Caki2 (cell line): ENCODE results near the gene STARD5. TPM values are rescaled to one million over a fixed set of nuclear protein-coding genes. Genes with fewer than 3 reads are reported as not detected.
A peak's percentile ranks its signal among the peaks of the same experiment; 100 is the strongest.
"Not testable (repeated sequence)": the region's sequence is repeated elsewhere in the genome, so short reads cannot be mapped to it uniquely, and the experiment has no call there.

Experiments used
- DNase-seq: peaks from one replicate; pipeline ENCODE4 v3.0.0-alpha.2; 2015; ENCODE audit warnings: low read depth
- in situ Hi-C: cut with HindIII; loops from 2 replicates; pipeline ENCODE4 v1.10.0; 2016; ENCODE audit warnings: low sequenced_read_pairs, low pct_unique_long_range_greater_than_20kb, mixed read lengths
- total RNA-seq: library from RNA; depleted of rRNA; stranded (reverse); fragments of >200 nt; shearing (Covaris generic); gene quantifications from 2 replicates; pipeline ENCODE4 v1.2.3, GENCODE V29; 2014; ENCODE audit warnings: low replicate concordance; rRNA removed

Gene STARD5, protein sequence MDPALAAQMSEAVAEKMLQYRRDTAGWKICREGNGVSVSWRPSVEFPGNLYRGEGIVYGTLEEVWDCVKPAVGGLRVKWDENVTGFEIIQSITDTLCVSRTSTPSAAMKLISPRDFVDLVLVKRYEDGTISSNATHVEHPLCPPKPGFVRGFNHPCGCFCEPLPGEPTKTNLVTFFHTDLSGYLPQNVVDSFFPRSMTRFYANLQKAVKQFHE
- 0.35 and 2.0 TPM in 2 replicates for total RNA-seq

DNA sequence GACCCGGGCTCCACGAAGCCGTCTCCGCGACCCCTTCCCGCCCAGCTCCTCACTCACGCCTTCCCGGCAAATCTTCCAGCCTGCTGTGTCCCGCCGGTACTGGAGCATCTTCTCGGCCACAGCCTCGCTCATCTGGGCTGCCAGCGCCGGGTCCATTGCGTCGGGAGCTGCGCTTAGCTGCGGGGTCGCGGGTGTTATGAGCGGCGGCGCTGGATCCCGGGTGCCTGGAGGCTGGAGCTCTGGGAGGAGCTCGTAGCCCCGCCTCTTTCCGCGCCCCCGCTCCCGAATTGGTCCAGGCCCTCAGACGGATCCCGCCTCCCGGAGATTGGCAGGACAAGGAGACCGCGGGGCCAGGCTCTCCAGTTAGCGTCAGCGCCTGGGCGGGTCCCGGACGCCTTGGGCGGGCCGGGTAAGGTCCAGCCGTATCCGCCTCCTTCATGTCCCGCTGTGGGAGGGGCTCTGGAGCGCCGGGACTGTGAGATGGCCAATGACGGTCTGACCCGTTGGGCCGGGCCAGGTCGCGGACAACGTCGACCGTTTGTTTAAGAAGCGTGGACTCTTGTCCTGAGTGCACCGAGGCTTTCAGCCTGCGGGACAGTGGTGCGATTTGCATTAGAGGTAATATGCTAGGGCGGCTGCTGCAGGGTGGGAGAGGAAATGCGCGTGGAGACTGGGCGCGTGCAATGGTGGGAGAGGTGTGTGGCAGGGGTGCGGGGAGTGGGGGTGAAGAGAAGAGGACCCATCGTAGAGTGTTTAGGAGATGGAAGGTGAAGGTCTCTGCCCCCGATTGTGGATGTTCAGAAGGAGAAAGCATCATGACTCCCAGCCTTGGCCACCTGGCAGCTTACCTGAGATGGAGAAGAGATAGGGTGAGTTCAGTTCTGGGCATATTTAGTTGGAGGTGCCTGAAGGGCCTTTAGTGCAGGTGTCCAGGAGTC is at the start of gene STARD5:
Gene STARD5, minus strand, starts transcription at position 198 of the 938 bp plus-strand sequence. Its CDS starts 42 bp downstream, at position 156.
- in situ Hi-C loops: no loop called here
- DNase-seq: peak; percentile 92

DNA sequence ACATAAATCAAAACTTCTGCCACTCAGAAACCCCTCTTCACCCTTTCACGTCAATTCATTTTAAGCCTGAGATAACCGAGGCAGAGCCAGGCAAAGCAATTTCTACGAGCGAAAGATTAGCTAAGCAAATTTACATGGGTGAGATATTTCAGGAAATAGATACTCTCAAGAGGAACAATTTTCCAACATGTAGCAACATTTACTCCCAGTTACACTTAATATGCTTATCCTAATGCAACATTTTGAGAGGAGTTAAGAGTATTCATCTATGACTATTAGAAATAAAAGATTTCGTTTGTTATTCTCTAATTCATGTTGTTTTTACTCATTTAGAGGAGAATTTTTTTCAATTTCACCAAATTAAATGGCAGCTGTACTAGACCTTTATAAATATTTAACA is 49.2 kb upstream of the STARD5 start:
- in situ Hi-C loops: no loop called here

DNA sequence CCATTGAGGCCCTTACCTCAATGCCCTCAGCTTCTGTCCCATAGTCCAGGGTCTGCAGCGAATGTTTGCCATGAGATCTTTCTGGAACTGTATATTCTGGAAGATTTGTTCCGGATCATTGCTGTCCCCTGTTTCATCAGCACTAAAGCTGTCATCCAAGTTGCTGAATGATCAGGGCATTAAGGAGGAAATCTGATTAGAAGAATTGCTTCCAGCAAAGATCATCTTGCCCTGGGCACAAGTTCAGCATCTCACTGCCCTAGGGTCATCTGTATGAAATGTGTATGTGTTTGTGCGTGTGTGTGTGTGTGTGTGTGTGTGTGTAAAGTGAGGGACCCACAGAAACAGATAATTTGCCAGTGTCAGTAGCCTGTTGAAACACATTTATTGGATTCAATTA is 48.6 kb upstream of the STARD5 start:
- no peak for DNase-seq
- in situ Hi-C loops: no loop called here

More for the DNA sequence above, 49.2 kb upstream of the STARD5 start:
- no peak for DNase-seq

DNA sequence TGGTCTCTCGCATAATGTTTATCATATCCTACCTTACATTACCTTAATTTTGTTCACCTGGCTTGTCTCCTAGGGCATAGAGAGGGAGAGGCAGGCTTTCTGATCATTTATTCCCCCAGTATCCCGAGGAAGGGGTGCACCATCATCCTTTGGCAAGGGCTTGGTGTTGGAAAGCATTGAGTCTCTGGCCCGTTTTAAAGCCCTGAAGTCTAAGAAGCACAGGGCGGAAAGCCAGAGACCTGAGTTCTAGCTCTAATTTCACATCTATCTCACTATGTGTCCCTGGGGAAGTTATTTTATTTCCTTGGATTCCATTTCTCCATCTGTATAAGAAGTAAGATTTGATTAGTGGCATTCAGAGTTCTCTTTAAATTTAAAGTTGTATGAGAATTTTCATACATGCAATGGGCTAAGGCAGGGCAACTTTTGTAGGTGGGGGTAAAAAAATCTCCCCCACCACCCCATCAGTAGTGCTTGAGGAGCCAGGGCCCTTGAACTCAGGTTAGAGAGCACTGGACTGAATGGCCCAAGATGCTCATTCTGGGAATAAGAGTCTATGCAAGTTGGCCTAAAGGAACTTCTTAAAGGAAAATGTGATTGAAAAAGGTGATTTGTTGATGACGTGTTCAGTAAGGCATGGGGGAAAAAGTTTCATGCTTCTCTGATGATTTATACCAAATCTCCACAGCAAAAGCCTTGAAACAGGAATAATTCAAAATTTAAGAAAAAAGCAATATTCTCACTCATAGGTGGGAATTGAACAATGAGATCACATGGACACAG is 40.0 kb upstream of the STARD5 start:
- no peak for DNase-seq
- in situ Hi-C loops: no loop called here

DNA sequence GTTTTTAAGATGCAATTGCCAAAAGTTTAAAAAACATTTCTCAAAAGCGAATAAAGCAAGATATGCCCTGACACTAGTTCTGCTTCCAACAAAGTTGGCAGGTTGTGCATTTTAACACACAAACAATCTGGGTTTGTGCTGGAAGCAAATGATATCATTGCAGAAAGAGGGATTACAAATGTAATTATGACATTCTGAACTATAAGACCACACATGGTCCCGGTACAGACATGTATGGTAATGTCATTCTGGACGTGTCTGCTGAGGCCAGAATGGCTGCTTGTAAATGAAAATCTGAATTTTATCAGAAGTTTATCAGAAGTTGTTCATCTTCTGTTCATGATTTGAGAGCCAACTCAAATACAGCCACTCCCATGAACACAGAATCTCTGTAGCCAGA is 39.3 kb upstream of the STARD5 start:
- in situ Hi-C loops: no loop called here
- no peak for DNase-seq

DNA sequence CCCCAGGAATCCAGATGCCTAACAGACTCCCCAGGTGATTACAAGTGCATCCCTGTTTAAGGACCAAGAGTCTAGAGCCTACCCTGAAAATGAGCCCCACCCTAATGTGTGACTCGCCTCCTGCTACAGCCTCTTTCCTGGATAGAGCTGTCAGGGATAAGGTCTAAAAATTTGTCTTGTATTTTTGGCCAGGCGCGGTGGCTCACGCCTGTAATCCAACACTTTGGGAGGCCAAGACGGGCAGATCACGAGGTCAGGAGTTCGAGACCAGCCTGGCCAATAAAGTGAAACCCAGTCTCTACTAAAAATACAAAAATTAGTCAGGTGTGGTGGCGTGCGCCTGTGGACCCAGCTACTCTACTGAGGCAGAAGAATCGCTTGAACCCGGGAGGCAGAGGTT is 38.8 kb upstream of the STARD5 start:
- DNase-seq: no peak
- in situ Hi-C loops: no loop called here

DNA sequence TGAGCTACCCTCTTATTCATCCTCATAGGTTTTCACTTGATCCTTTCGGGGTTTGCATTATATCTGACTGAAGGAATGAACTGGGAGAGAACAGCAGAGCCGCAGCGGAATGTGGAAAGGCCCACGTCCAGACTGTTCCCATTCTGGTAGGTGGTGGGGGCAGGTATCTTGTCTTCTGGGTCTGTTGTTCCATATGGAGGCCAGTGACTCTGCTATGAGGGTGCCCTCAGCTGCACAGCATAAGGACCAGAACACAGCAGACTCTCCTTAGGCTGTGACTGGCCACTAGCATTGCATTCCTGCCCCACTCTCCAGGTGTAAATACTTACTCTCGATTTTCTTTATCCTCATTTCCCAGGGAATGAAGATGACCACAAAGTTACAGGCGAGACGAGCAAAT is 38.0 kb upstream of the STARD5 start:
- in situ Hi-C loops: no loop called here
- DNase-seq: no peak

DNA sequence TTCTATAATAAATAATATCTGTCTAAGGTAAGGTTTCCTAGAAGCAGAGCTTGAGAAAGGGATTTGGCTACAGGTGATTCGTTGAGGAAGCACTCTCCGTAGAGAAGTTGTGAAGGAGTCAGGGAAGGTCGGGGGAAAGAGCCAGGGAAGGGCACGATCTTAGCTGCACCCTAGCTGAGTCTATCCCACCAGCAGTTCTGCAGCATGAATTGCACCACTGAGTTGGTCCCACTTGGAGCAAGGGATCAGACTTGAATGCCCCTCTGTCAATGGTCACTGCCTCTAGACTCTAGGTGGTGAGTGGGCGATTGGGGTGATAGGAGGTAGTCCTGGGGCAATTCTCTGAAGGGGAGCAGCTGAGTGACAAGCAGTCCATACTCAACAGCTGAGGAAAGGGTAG is 36.5 kb upstream of the STARD5 start:
- in situ Hi-C loops: no loop called here
- DNase-seq: no peak

DNA sequence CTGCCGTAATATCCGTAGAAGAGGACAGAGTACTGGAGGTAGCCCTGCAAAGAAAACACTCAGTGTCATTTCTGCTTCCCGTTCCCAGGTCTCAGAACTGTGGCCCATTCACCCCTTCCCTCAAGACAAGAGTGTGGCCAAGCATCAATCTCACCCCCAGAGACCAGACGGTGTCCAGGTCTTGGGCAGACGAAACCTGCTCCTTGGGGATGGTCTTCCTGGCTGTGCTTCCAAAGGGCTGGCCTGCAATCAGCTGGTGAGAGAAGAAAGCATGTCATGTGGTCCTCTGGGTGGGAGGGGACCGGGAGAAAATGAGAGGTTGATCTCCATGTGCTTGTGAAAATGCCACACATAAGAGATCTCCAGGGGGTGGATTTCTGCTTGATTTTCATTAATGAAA is 34.3 kb upstream of the STARD5 start:
- no peak for DNase-seq
- in situ Hi-C loops: no loop called here

DNA sequence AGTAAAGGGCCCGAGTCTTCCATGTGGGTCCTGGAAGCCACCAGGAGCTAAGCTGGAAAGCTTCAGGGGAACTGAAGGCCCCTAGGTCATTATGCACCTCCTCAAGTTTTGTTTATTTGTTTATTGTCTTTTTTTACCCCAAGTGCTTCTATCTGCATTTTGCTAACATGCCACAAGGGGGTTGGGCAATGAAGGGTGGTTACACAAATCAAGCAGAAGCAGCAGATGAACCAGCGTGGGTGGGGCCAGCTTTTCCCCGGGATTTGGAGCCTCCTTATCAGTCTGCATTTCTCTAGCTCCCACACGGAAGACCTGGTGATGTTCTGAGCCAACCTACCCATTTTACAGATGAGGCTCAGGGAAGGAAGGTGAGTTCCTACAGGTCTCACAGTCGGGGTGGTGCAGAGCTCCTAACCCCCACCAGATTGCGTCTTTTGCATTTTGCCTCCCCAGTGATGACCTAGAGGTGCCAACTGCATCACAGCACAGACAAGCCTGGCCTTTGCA is 33.3 kb upstream of the STARD5 start:
- in situ Hi-C loops: no loop called here

DNA sequence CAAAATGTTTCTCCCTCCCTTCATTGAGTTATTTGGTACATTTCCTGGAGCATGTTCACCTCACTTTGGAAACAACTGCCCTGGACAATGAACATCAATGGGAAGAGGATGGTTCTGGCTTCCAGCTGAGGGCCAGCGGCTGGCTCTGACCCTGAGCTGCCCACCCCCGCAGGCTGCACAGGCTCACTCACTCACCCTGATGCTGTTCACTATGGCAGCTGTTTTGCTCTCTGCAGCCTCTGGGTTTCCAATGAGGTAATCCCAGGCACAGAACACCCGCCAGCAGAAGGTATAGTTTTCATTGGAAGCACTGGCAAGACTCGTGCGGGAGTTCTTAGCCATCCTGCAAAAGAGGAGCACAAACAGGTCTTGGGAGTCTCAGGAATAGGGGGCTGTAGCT is 32.3 kb upstream of the STARD5 start:
- no peak for DNase-seq
- in situ Hi-C loops: no loop called here

More for the DNA sequence above, 33.3 kb upstream of the STARD5 start:
- DNase-seq: no peak

DNA sequence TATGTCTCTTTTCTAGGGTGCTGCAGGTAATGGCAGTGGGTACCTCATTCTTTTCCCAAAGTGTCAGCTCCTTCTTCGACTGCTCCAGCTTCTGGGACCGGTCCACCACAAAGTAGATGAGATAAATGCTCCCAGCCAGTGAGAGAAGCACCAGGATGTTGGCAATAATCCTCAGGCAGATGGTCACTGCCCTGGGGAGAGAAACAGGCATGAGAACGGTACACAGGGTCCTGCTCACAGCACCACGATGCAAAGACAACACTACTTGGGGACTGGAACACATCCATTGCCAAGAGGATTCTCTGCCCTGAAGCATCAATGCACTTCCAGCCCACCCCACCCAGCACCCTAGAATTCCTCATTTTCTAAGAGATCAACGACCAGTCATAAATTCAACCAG is 27.7 kb upstream of the STARD5 start:
- no peak for DNase-seq
- in situ Hi-C loops: no loop called here

DNA sequence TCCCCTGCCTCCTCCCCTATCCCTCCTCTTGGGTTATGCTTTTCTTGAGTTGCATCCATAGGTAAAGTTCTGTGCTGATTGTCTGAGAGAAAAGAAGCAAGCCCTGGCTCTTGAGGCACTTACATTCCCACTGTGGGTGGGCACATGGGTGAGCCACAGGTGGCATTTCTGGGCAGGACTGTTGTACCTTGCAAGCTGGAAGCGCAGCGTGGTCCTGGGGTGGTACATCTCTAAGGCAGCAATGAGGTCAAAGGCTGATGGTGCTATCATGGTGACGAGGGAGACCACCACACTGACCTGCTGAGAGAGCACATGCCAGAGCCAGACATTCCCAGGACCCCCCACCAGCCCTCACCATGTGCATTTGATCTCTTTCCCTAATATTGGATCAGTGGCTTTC is 25.3 kb upstream of the STARD5 start:
- in situ Hi-C loops: no loop called here
- DNase-seq: no peak

DNA sequence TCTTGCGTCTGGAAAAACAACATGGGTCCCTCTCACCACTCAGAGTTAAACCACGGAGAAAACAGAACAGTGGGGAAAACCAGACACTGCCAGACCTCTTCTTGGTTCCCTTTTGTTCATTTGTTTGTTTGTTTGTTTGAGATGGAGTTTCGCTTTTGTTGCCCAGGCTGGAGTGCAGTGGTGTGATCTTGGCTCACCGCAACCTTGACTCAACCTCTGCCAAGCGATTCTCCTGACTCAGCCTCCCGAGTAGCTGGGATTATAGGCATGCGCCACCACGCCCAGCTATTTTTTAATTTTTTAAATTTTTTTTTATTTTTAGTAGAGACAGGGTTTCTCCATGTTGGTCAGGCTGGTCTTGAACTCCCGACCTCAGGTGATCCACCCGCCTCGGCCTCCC is 24.8 kb upstream of the STARD5 start:
- DNase-seq, in situ Hi-C loops: not testable (repeated sequence)

DNA sequence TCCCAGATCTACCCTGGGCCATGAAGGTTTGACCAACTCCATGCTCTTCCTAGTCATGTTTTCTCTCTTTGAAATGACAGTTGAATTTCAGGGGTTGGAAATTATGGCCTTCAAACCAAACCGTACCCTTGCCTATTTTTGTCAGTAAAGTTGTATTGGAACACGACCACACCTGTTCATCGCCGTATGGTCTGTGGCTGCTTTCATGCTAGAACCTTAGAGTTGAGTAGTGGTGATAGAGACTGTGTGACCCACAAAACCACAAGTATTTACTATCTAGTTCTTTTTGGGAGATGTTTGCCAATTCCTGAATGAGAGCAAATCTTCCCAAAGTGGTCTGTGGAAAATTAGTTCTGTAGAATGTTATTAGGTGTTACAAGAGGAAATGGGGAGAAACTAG is 24.0 kb upstream of the STARD5 start:
- in situ Hi-C loops: no loop called here
- no peak for DNase-seq

DNA sequence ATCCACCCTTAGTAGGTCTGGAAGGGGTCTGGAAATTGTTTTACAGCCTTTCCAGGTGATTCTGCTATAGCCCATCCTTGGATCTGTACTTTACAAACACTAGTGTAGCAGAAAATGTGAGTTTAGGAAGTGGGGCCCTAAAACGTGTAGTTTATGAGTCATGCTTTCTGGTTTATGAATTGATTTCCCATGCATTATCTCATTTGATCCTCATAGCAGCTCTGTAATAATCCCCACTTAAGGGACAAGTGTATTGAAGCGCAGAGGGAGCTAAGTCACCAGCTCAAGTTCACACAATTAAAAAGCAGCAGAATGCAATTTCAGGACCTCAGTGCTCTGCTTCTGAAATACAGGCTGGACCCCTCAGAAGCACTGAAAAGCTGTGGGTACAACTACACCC is 22.7 kb upstream of the STARD5 start:
- DNase-seq: no peak
- in situ Hi-C loops: no loop called here

DNA sequence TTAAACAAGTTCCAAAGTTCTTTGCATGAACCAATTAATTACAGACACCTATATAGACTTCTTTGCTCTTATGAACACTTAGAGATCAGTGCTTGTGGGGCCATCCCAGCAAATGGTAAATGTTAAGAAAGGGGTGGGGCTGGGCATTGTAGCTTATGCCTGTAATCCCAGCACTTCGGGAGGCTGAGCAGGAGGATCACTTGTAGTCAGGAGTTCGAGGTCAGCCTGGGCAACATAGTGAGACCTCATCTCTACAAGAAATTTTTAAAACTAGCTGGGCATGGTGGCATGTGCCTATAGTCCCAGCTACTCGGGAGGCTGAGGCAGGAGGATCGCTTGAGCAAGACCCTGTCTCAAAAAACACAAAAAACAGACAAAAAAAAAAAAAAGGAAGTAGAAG is 19.4 kb upstream of the STARD5 start:
- DNase-seq: no peak
- in situ Hi-C loops: no loop called here

DNA sequence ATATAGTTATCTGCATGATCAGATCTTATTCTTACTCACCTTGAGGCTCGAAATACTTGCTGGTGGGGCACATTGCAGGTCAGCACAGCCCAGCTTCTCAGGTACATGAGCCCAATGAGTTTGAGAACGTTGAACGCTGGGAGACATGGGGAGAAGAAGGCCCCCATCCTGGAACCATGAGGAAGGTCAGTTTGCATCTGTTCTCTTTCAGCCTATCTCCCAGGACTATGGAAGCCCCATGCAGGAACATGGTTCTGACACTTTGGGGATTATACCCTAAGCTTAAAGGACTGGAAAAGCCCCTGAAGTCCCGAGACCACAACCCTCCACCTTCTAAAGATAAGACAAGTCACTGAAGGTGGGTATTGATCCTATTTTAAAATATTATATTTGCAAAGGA is 17.4 kb upstream of the STARD5 start:
- DNase-seq: no peak
- in situ Hi-C loops: no loop called here

DNA sequence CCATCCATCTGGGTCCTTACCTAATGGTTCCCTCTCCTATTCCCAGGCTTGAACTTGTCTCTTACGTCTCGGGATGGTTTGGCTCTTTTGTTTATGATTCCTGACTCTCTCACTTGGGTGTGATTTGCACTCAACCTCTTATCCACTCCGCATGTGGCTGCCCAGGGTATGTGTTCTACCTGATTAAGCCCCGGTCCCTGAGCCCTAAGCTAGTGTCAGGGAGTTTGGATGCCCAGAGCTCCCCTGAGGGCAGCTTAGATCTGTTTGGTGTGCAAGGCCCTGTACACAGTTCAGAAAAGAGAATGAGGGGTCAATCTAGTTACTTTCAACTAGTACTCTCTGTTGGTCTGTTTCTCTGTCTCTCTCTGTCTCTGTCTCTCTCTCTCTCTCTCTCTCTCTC is 15.9 kb upstream of the STARD5 start:
- DNase-seq: no peak
- in situ Hi-C loops: no loop called here
